HG03432 (cell line): Measurements from ENCODE around the gene COL13A1.

Source experiments
- ATAC-seq: cut with Tn5 transposase; IDR thresholded peaks from one replicate; pipeline ENCODE4 v1.9.1; 2021; ENCODE audit warnings: mild to moderate bottlenecking, moderate library complexity; ENCODE audit not compliant: unreplicated experiment

The COL13A1 gene

GRCh38 chr10:69844698-69845097 lies 43.0 kb downstream of the COL13A1 start:
- no peak for ATAC-seq

DNA sequence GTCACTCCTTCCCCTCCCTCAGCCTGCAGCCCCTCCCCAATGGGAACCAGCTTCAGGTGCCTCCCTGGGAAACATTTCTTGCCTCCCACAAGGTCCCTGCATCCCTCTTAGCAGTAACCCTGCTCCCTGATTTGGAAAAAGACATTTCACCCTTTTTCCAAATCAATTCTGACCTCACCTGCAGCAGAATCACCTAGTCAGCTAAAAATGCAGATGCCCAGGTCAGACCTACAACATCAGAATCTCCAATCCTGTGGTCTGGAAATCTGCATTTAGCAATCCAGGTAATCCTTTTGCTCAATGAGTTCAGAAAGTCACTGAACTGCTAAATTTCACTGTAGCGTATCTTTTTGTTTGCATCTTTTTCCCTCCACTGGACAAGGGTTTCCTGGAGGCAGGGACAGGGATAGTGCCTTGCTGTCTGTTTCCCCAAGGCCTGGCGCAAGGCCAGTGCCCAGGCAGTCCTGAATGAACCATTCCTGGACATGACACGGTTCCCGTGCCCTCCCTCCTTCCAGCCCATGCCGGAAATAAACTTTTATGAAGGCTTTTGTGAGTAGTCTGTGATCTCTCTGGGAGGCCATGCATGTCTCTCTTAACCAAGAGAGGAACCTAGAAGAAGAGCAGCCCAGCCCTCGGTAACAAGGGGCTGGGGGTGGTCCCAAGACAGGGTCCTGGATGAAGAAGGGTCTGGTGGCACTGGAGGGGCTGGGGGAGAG lies 44.0 kb downstream of the COL13A1 start:
- ATAC-seq, result no peak

GRCh38 chr10:69846293-69846921 lies 44.7 kb downstream of the COL13A1 start:
- ATAC-seq, result no peak

DNA sequence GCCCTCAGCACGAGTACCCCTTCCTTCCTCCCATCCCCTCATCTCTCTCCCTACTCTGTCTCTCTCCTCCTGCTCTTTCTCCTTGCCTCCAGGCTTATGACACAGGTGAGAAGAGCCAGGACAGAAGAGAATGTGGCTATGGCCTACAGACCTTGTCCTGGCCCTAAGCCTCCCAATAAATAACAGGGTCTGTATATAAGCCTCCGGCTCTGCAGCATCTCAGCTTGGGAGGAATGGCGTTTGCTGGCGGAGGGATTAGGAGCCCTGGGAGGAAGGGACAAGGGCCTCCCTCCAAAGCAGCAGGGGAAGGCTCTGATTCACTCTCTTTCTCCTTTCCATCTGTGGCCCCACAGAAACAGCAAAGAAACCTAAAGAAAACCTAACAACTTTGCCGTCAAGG lies 45.8 kb downstream of the COL13A1 start:
- no peak for ATAC-seq

- ATAC-seq, result no peak
These were observed 46.2 kb downstream of the COL13A1 start for GRCh38 chr10:69847883-69848282.

DNA sequence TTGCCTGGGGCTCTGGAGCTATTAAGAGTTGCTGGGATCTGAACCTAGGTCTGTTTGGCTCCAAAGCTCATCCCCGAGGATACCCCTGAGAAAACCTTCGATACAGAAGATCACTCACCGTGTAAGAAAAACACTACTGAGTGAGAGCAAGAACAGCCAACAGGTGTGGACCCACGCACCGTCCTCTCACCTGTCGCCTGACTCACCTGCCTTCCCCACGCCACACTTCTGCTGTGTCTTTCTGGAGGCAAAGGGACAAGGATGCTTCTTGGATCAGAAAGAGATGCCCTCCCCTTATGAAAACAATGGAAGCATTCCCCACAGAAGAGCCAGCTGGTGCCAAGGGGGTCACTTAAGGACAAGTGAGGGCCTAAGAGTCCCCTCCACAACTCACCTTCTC lies 46.7 kb downstream of the COL13A1 start:
- no peak for ATAC-seq

- ATAC-seq, result no peak
These were observed 48.1 kb downstream of the COL13A1 start for GRCh38 chr10:69849825-69850224.

- ATAC-seq, result no peak
These were observed 48.7 kb downstream of the COL13A1 start for GRCh38 chr10:69850440-69850839.

GRCh38 chr10:69851306-69851705 lies 49.6 kb downstream of the COL13A1 start:
- ATAC-seq, result no peak

GRCh38 chr10:69853064-69853463 lies 51.4 kb downstream of the COL13A1 start:
- no peak for ATAC-seq

- no peak for ATAC-seq
These were observed 53.0 kb downstream of the COL13A1 start for GRCh38 chr10:69854511-69855345.

GRCh38 chr10:69855346-69856111 lies 53.8 kb downstream of the COL13A1 start:
- ATAC-seq, result no peak

GRCh38 chr10:69856601-69857166 lies 55.0 kb downstream of the COL13A1 start:
- ATAC-seq, result no peak

GRCh38 chr10:69858201-69858600 lies 56.5 kb downstream of the COL13A1 start:
- ATAC-seq, result no peak

DNA sequence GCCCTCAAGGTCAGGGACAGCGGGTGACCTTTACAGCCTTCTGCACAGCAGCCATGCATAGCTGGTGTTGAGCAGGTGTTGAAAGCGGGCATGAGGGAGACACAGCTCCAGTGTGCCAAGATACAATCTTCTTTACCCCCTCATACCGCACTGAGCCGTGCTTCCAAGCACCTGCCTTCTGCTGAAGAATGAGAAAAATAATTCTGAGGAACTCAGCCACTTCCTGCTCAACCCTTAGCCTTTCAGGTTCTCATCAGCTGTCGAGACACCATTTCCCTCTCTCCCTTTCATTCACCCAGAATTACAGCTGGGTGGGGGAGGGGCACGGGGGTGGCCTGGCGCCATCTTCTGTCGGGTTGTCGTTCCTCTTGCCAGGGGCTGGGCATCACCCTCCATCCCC lies 58.6 kb downstream of the COL13A1 start:
- ATAC-seq, result no peak

GRCh38 chr10:69861251-69862240 lies 59.8 kb downstream of the COL13A1 start:
- ATAC-seq, result no peak

DNA sequence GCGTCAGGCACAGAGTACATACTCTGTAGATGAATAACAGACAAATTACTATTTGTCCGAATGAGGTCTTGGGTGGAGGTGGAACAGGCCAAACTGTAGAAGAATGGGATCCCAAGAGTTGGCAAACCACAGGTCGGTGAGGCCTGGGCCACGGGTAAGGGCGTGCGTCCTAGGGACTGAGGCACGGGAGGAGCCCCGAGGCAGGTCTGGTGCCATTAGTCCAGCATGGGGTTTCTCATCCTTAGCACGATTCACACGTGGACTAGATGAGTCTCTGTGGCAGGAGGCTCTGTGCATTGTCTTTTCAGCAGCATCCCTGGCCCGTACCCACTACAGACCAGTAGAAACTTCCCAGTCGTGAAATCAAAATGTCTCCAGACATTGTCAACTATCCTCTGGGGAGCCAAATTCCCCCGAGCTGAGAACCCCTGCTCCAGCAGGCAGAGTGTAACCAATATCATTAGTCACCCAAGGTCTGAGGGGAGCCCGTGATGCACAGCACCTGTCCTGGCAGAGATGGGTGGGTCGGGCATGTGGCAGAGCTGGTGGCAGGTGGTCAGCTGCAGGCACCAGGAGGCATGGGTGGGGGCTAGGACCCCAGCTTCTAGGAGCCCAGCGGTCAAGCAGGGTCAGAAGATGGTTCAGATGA lies 61.3 kb downstream of the COL13A1 start:
- ATAC-seq, result no peak

- no peak for ATAC-seq
These were observed 61.9 kb downstream of the COL13A1 start for GRCh38 chr10:69863580-69863979.

DNA sequence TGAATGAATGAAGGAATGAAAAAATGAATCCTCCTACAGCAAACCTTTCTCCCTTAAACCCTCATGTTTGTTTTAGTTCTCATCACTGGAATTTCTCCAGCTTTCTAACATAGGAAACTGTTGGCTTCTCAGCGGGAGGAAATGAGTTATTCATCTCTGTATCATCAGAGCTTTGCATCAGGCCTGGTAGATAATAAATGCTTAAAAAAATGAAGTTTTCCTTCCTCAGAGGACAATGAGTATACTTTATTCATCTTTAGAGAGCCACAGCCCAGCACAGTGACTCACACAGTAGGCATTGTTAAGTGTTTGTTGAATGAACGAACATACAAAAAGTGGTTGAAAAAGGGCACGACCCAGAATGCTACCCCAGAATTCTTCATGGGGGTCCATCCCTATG lies 62.6 kb downstream of the COL13A1 start:
- no peak for ATAC-seq
